CD4-positive, alpha-beta memory T cell (primary cell): Measurements from ENCODE around the gene EIF2D. TPM values are rescaled to one million over a fixed set of nuclear protein-coding genes. Genes with fewer than 3 reads are reported as not detected.
A peak's percentile ranks its signal among the peaks of the same experiment; 100 is the strongest.

Experiments
- CTCF ChIA-PET: fragments of 350-600 bp; sonication (Branson Sonifier 250); formaldehyde crosslinking; loops from one replicate; lab custom pipeline; 2021; ENCODE audit warnings: inconsistent platforms; ENCODE audit not compliant: partially characterized antibody; lab: Charles Lee
- POLR2A ChIA-PET: fragments of 350-600 bp; sonication (Branson Sonifier 250); formaldehyde crosslinking; loops from one replicate; lab custom pipeline; 2021; ENCODE audit not compliant: partially characterized antibody; lab: Charles Lee
- DNase-seq, 5 donors: peaks; one replicate each; pipeline versions ENCODE4 v3.0.0 to v3.0.0-alpha.2; 2020 to 2022; ENCODE audit warnings: mixed read lengths in 1 of 5
- H3K27ac ChIP-seq: one replicate; pipeline ENCODE4 v1.7.0; 2013; ENCODE audit warnings: low read depth, low read length
- H3K27me3 ChIP-seq: 2 replicates; pipeline ENCODE4 v1.7.0; 2013; ENCODE audit warnings: mild to moderate bottlenecking, low read length, moderate library complexity; ENCODE audit not compliant: insufficient read depth
- H3K36me3 ChIP-seq: 2 replicates; pipeline ENCODE4 v1.7.0; 2013; ENCODE audit warnings: mild to moderate bottlenecking, low read length, moderate library complexity; ENCODE audit not compliant: insufficient read depth
- H3K4me1 ChIP-seq: 2 replicates; pipeline ENCODE4 v1.7.0; 2013; ENCODE audit warnings: mild to moderate bottlenecking, low read length, moderate library complexity; ENCODE audit not compliant: insufficient read depth
- H3K4me3 ChIP-seq, 2 donors: one replicate each; pipeline ENCODE4 v1.7.0; 2013; ENCODE audit warnings: low read length in 2 of 2, mild to moderate bottlenecking in 1 of 2
- H3K9me3 ChIP-seq, 2 donors: one replicate each; pipeline ENCODE4 v1.7.0; 2013; ENCODE audit warnings: low read length in 2 of 2, control low read depth in 1 of 2; ENCODE audit not compliant: control insufficient read depth in 1 of 2
- H3K27ac Mint-ChIP-seq, 7 donors: one replicate each; pipeline ENCODE4 v1.8.0; 2020 to 2021; ENCODE audit warnings: mixed read lengths in 7 of 7, mild to moderate bottlenecking in 6 of 7, inconsistent platforms in 3 of 7, moderate library complexity in 3 of 7
- H3K27me3 Mint-ChIP-seq, 2 donors: one replicate each; pipeline ENCODE4 v1.8.0; 2020 to 2021; ENCODE audit warnings: mixed read lengths in 2 of 2
- H3K36me3 Mint-ChIP-seq, 2 donors: one replicate each; pipeline ENCODE4 v1.8.0; 2020 to 2021; ENCODE audit warnings: mixed read lengths in 2 of 2, inconsistent platforms in 1 of 2, mild to moderate bottlenecking in 1 of 2
- H3K4me1 Mint-ChIP-seq, 4 donors: one replicate each; pipeline ENCODE4 v1.8.0; 2020 to 2021; ENCODE audit warnings: mixed read lengths in 4 of 4, mild to moderate bottlenecking in 1 of 4
- H3K4me3 Mint-ChIP-seq, 8 donors: one replicate each; pipeline ENCODE4 v1.8.0; 2020 to 2021; ENCODE audit warnings: mixed read lengths in 8 of 8, mild to moderate bottlenecking in 7 of 8, moderate library complexity in 6 of 8, inconsistent platforms in 3 of 8
- H3K9me3 Mint-ChIP-seq, 8 donors: one replicate each; pipeline ENCODE4 v1.8.0; 2020 to 2021; ENCODE audit warnings: mixed read lengths in 8 of 8, mild to moderate bottlenecking in 5 of 8, inconsistent platforms in 3 of 8, moderate library complexity in 1 of 8
- intact Hi-C: fragments of 100-400 bp; cut with micrococcal nuclease; formaldehyde crosslinking; loops from one replicate; pipeline ENCODE4 v1.15.1; 2023
- polyA plus RNA-seq, 2 donors: library from polyadenylated mRNA; unstranded; fragments of 300-500 nt; fragmentation: Illumina TruSeq; gene quantifications; one replicate each; pipeline ENCODE4 v1.2.3, GENCODE V29; 2021
- total RNA-seq, 2 experiments: library from RNA; stranded (reverse); gene quantifications; one replicate each; pipeline ENCODE4 v1.2.3, GENCODE V29; 2021

Gene EIF2D
- total and polyA plus RNA-seq, 4 experiments from 2014 or later: 33.5 to 54.5 (median 46.2) TPM

DNA sequence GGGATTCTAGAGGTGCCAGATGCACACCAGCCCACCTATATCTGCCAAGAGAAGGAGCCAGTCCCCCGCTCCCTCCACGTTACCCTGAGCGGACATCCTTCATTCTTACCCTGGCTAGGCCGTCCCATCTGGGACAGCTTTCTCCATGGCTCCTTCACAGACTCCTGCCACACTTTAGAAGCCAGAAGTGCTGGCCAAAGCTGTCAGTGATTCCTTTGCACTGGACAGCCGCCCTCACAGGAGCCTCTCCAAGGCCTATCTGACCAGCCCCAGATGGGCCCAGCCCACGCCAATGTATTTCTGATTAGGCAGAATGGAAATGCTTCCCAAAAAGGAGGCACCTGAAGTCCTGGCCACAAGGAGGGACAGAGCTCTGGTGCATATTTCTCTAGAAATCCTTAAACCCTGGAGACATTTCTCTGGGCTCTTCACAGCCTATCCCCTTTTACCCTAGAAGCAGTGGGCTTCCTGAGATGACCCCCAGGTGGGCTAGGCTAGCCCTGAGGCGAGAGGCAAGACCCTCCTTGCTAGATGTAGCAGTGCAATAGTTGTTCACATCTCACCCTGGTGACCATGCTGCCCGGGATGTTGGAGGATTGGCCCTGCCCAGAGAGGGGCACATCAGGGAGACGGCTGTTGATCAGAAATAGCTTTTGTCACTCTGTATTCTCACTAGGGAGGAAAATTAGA, 60.8 kb downstream of the EIF2D start:
- Histone ChIP-seq H3K4me1 (peaks cover 57% of the 10 kb centered on the region), H3K36me3 (no peaks in the 10 kb centered on the region), H3K27me3 (no peaks in the 10 kb centered on the region), H3K4me3 (no peak overlapping the region), H3K27ac (peak overlapping the region; percentile 54), H3K9me3 (no peaks in the 10 kb centered on the region)
- Mint-ChIP-seq H3K4me1 (peaks cover 33 to 60% (median 46%) of the 10 kb centered on the region in 4 donors), H3K27ac (peak overlapping the region; percentile 90 to 99 (median 96)), H3K4me3 (peak overlapping the region in 2 of 8 donors; percentile 74 to 88), H3K9me3 (no peaks in the 10 kb centered on the region), H3K36me3 (peaks cover 0 to 4% of the 10 kb centered on the region in 2 donors), H3K27me3 (no peaks in the 10 kb centered on the region)
- intact Hi-C loops: loop anchor here (10.0 kb wide), 1 partner anchor 1427 kb away; the partner anchor contains the start of gene RBBP5
- DNase-seq: no peak
- ChIA-PET POLR2A (interaction anchor here (1.4 to 21.6 kb wide), 5 partner anchors 9 to 81 kb away, joined by 5 to 786 read pairs (median 10); partner anchors contain the start of genes EIF2D and IKBKE), CTCF (interaction anchor here (0.7 to 14.9 kb wide), 18 partner anchors 8 to 112 kb away, joined by 3 to 228 read pairs (median 6); partner anchors contain the start of genes DYRK3, EIF2D, IKBKE and RASSF5)

DNA sequence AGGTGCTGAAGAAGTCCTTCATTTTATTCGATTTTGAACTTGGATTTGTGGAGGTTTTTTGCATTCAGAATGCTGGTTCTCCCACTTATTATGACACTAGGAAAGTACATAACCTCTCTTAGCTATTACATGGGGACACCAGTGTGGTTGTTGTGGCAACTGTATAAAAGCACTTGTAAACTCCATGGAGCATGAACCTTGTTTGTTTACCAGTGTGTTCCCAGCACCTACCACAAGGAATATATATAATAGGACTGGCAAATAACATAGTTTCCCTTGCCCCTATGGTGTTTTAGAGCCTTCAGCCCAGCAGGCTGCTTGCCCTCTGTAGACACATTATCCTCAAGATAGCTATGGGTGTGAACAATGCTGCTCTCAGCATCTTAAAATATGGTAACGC, 61.8 kb downstream of the EIF2D start:
- Histone ChIP-seq H3K4me3 (no peak overlapping the region), H3K9me3 (no peaks in the 10 kb centered on the region), H3K27ac (peak overlapping the region; percentile 54), H3K27me3 (no peaks in the 10 kb centered on the region), H3K36me3 (no peaks in the 10 kb centered on the region), H3K4me1 (peaks cover 47% of the 10 kb centered on the region)
- Mint-ChIP-seq H3K4me3 (no peak overlapping the region), H3K36me3 (no peaks in the 10 kb centered on the region), H3K27ac (peak overlapping the region in 3 of 7 donors; percentile 25 to 98 (median 93)), H3K4me1 (peaks cover 28 to 53% (median 39%) of the 10 kb centered on the region in 4 donors), H3K27me3 (no peaks in the 10 kb centered on the region), H3K9me3 (no peaks in the 10 kb centered on the region)
- no peak for DNase-seq
- intact Hi-C loops: loop anchor here (10.0 kb wide), 1 partner anchor 1426 kb away; the partner anchor contains the start of gene RBBP5
- ChIA-PET POLR2A (interaction anchor here (11.2 to 21.6 kb wide), 2 partner anchors 16 to 30 kb away, joined by 185 to 786 read pairs; no protein-coding TSS in a partner anchor), CTCF (interaction anchor here (0.8 to 14.9 kb wide), 6 partner anchors 7 to 88 kb away, joined by 3 to 228 read pairs (median 55); no protein-coding TSS in a partner anchor)

DNA sequence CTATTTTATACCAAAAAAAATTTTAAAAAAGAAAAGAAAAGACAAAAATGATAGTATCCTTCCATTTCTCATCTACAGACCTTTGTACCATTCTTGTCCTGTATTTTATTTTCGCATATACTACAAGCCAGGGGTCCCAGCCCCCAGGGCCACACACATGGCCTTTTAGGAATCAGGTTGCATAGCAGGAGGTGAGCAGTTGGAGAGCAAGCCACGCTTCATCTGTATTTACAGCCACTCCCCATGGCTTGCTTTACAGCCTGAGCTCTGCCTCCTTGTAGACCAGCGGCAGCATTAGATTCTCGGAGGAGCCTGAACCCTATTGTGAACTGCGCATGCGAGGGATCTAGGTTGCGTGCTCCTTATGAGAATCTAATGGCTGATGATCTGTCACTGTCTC, 65.2 kb downstream of the EIF2D start:
- Mint-ChIP-seq H3K27ac (no peak overlapping the region), H3K4me3 (no peak overlapping the region), H3K27me3 (no peaks in the 10 kb centered on the region), H3K9me3 (no peaks in the 10 kb centered on the region), H3K36me3 (no peaks in the 10 kb centered on the region), H3K4me1 (peaks cover 10 to 30% (median 20%) of the 10 kb centered on the region in 4 donors)
- ChIA-PET CTCF (interaction anchor here (3.0 to 11.3 kb wide), 5 partner anchors 11 to 118 kb away, joined by 15 to 550 read pairs (median 57); no protein-coding TSS in a partner anchor), POLR2A (interaction anchor here (1.4 to 5.3 kb wide), 2 partner anchors 10 to 34 kb away, joined by 9 to 82 read pairs; no protein-coding TSS in a partner anchor)
- intact Hi-C loops: no loop called here
- H3K27me3 ChIP-seq: no peaks in the 10 kb centered on the region
- no peak overlapping the region for H3K4me3 ChIP-seq
- H3K9me3 ChIP-seq: no peaks in the 10 kb centered on the region
- H3K27ac ChIP-seq: no peak overlapping the region
- DNase-seq: no peak
- peaks cover 24% of the 10 kb centered on the region for H3K4me1 ChIP-seq
- H3K36me3 ChIP-seq: no peaks in the 10 kb centered on the region

DNA sequence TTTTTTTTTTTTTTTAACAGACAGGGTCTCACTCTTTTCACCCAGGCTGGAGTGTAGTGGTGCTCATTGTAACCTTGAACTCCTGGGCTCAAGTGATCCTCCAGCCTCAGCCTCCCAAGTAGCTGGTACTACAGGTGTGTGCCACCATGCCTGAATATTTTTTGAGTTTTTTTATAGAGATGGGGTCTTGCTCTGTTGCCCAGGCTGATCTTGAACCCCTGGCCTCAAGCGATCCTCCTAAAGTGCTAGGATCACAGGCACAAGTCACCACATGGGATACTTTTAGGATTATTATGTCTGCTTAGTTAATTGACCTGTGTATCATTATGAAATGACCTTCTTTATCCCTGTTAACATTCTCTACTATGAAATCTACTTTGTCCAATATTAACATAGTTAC, 66.9 kb downstream of the EIF2D start:
- ChIA-PET CTCF (interaction anchor here (0.6 to 11.3 kb wide), 42 partner anchors 9 to 1015 kb away, joined by 3 to 550 read pairs (median 4); partner anchors contain the start of genes DYRK3, EIF2D, IKBKE and RASSF5), POLR2A (interaction anchor here (0.5 to 5.3 kb wide), 9 partner anchors 11 to 121 kb away, joined by 3 to 82 read pairs (median 8); partner anchors contain the start of genes EIF2D and IKBKE)
- H3K4me1 Mint-ChIP-seq: peaks cover 5 to 19% (median 12%) of the 10 kb centered on the region in 4 donors
- H3K36me3 Mint-ChIP-seq: no peaks in the 10 kb centered on the region
- H3K27me3 Mint-ChIP-seq: no peaks in the 10 kb centered on the region
- no peaks in the 10 kb centered on the region for H3K36me3 ChIP-seq
- no peak overlapping the region for H3K4me3 ChIP-seq
- H3K4me1 ChIP-seq: peaks cover 10% of the 10 kb centered on the region
- no peaks in the 10 kb centered on the region for H3K9me3 ChIP-seq
- no peak overlapping the region for H3K27ac ChIP-seq
- no peak overlapping the region for H3K4me3 Mint-ChIP-seq
- no peaks in the 10 kb centered on the region for H3K9me3 Mint-ChIP-seq
- no peaks in the 10 kb centered on the region for H3K27me3 ChIP-seq
- DNase-seq: no peak
- intact Hi-C loops: loop anchor here (1.0 kb wide), 3 partner anchors 11 to 119 kb away; no protein-coding TSS in a partner anchor
- peak overlapping the region in 4 of 7 donors; percentile 10 to 77 (median 53) for H3K27ac Mint-ChIP-seq

DNA sequence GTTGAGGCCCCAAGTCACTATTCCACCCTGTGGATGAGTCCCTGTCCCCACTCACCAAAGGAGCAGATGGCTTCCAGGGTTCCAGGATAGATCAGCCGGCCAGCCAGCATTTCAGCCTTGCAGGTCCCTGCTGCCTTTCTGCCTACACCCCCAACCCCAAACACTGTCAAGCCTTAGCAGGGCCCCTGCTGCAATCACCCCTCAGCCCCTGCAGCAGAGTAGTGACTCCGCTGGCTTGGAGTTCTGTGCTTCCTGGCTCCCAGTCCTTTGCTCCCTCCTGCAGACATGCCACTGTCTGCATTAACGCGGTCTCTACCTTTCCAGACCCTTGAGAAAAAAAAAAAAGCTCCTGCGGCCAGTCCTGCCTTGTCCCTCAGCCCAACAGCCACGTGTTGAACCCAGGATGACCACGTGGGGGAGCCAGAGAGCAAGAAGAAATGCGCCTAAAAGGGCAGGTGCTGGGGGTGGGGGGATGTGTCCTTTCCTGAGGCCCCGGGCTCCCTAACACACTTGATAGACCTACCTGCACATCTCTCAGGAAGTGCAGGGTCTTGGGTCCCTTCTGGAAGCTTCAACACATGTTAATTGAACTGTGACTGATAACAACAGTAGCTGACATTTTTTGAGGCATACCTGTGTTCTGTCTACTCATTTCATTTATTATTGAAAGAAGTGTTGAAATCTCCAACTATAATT, 67.6 kb downstream of the EIF2D start:
- H3K4me1 ChIP-seq: peaks cover 10% of the 10 kb centered on the region
- intact Hi-C loops: loop anchor here (1.0 kb wide), 3 partner anchors 12 to 120 kb away; no protein-coding TSS in a partner anchor
- ChIA-PET CTCF (interaction anchor here (0.7 to 11.3 kb wide), 41 partner anchors 8 to 315 kb away, joined by 3 to 550 read pairs (median 4); partner anchors contain the start of genes DYRK3, EIF2D, IKBKE and RASSF5), POLR2A (interaction anchor here (0.5 to 5.3 kb wide), 11 partner anchors 12 to 122 kb away, joined by 3 to 82 read pairs (median 5); partner anchors contain the start of genes EIF2D and IKBKE)
- Mint-ChIP-seq H3K4me3 (peak overlapping the region in 2 of 8 donors; percentile 6 to 52), H3K27ac (peak overlapping the region in 5 of 7 donors; percentile 27 to 77 (median 60)), H3K27me3 (no peaks in the 10 kb centered on the region), H3K36me3 (no peaks in the 10 kb centered on the region), H3K9me3 (no peaks in the 10 kb centered on the region), H3K4me1 (peaks cover 5 to 15% (median 11%) of the 10 kb centered on the region in 4 donors)
- H3K4me3 ChIP-seq: no peak overlapping the region
- H3K9me3 ChIP-seq: no peaks in the 10 kb centered on the region
- no peaks in the 10 kb centered on the region for H3K36me3 ChIP-seq
- H3K27ac ChIP-seq: no peak overlapping the region
- peak; percentile 66 to 83 (median 76) for DNase-seq
- no peaks in the 10 kb centered on the region for H3K27me3 ChIP-seq
